GM15510 (cell line): Measurements from ENCODE around the gene TKTL1.

Experiments used
- POLR2A ChIP-seq: IDR thresholded peaks from 3 replicates; pipeline ENCODE4 v1.6.1; 2011; ENCODE audit warnings: borderline replicate concordance; ENCODE audit not compliant: insufficient read length; ENCODE audit errors: extremely low read depth

Gene TKTL1

GRCh38 chrX:154369449-154370299, 74.1 kb downstream of the TKTL1 start:
- peak; percentile 13 for TF ChIP-seq POLR2A

GRCh38 chrX:154370300-154371016, 74.9 kb downstream of the TKTL1 start:
- no peak for TF ChIP-seq POLR2A

- TF ChIP-seq POLR2A: peak; percentile 99
Measured at GRCh38 chrX:154371017-154371788, 75.6 kb downstream of the TKTL1 start.

GRCh38 chrX:154371789-154372300, 76.2 kb downstream of the TKTL1 start:
- no peak for TF ChIP-seq POLR2A

GRCh38 chrX:154372612-154373022, 77.0 kb downstream of the TKTL1 start:
- TF ChIP-seq POLR2A: no peak

- TF ChIP-seq POLR2A: no peak
Measured at GRCh38 chrX:154373340-154374306, 78.0 kb downstream of the TKTL1 start.

GRCh38 chrX:154374313-154375155, 78.9 kb downstream of the TKTL1 start, which contains the start of gene FLNA:
Gene FLNA (minus strand): TSS chrX:154374634. CDS start chrX:154371245, 3,389 bp downstream.
- TF ChIP-seq POLR2A: peak; percentile 32

GRCh38 chrX:154375156-154375504, 79.5 kb downstream of the TKTL1 start:
- TF ChIP-seq POLR2A: no peak

GRCh38 chrX:154376774-154377173, 81.2 kb downstream of the TKTL1 start:
- TF ChIP-seq POLR2A: no peak

- peak; percentile 69 for TF ChIP-seq POLR2A
Measured at GRCh38 chrX:154378059-154378798, 82.6 kb downstream of the TKTL1 start.

- TF ChIP-seq POLR2A: peak; percentile 63
Measured at GRCh38 chrX:154378799-154379568, 83.4 kb downstream of the TKTL1 start, which contains the start of gene EMD. Gene EMD (plus strand): TSS chrX:154379295. CDS start chrX:154379485, 190 bp downstream.
